HG03354 (cell line): ENCODE results near the gene NPBWR2.
"Not testable (repeated sequence)": the region's sequence is repeated elsewhere in the genome, so short reads cannot be mapped to it uniquely, and the experiment has no call there.

ENCODE experiments used
- ATAC-seq: cut with Tn5 transposase; IDR thresholded peaks from one replicate; pipeline ENCODE4 v1.9.1; 2021; ENCODE audit warnings: mild to moderate bottlenecking; ENCODE audit not compliant: unreplicated experiment, poor library complexity, severe bottlenecking

Gene NPBWR2

DNA sequence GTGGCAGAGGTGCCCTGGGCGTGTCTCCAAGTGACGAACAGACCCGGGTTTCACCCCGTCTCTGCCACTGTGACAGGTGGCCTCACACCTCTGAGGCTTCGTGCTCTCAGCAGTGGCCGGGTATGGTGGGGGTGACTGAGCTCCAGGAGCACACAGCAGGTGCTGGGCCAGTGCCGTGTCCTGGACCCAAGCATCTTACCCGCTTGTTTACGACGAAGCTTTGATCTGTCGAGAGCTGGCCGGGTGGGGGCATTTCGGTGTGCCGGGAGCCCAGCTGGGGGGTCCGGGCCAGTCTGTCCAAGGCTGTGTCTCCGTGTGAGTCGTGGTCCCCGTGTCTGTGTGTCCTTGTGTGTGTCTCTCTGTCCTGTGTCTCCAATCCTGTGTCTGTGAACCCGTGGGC, 16.0 kb downstream of the NPBWR2 start:
- ATAC-seq: no peak

- ATAC-seq: no peak
Measured at GRCh38 chr20:64090165-64090564, 17.2 kb downstream of the NPBWR2 start.

- not testable (repeated sequence) for ATAC-seq
Measured at GRCh38 chr20:64088586-64088985, 18.8 kb downstream of the NPBWR2 start.

GRCh38 chr20:64087226-64087825, 20.0 kb downstream of the NPBWR2 start:
- ATAC-seq: not testable (repeated sequence)

DNA sequence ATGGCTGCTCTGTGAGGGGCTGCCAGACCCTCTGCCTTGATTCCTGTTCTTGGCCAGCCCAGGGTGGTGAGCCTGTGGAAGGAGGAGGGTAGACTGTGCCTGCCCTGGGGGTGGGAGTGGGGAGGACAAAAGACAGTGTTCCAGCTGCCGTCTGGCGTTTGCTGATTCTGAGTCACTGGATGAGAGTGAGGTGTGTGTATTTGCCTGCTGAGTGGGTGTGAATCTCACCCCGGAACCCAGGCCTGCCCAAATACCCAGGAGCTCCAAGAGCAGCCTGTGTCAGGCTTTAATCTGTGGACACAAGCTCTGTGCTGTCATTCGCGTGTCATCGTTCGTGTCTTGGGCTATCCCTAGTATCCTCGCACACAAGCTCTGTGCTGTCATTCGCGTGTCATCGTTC, 20.6 kb downstream of the NPBWR2 start:
- ATAC-seq: no peak

GRCh38 chr20:64084685-64085152, 22.6 kb downstream of the NPBWR2 start:
- ATAC-seq: no peak

- no peak for ATAC-seq
Measured at GRCh38 chr20:64083804-64084684, 23.3 kb downstream of the NPBWR2 start, which contains the start of gene LKAAEAR1. LKAAEAR1 (minus strand) TSS chr20:64084398; CDS start chr20:64084219, 179 bp downstream.

DNA sequence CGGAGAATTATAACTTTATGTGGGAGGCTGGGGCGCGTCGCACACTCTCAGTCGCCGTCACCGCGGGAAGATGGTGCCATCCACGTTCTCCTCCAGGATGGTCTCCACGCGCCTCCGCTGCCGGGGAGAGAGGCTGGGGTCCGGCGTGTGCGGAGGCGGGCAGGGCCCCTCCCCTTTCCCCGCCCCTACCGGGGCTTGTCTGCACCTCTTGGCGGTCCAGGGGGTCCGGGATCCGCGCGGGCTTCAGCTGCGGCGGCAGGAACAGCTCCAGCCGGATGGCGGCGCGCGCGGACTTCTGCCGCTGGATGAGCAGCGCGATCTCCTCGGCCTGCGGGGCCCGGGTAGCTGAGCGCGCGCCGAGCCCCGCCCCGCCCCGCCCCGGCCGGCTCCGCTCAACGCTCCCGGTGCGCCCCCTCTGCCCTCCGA, 24.0 kb downstream of the NPBWR2 start:
- ATAC-seq: no peak

GRCh38 chr20:64082820-64083377, 24.5 kb downstream of the NPBWR2 start:
- ATAC-seq: no peak

- ATAC-seq: no peak
Measured at GRCh38 chr20:64082126-64082731, 25.1 kb downstream of the NPBWR2 start.

- ATAC-seq: no peak
Measured at GRCh38 chr20:64081624-64081964, 25.8 kb downstream of the NPBWR2 start.

- no peak for ATAC-seq
Measured at GRCh38 chr20:64080813-64081623, 26.3 kb downstream of the NPBWR2 start.

GRCh38 chr20:64080013-64080812, 27.2 kb downstream of the NPBWR2 start, which contains the start of gene OPRL1:
OPRL1 (plus strand) TSS chr20:64080082; CDS start chr20:64092721, 12,639 bp downstream.
- no peak for ATAC-seq

GRCh38 chr20:64079273-64080012, 27.9 kb downstream of the NPBWR2 start, which contains the start of gene RGS19:
RGS19 (minus strand) TSS chr20:64079518; CDS start chr20:64076886, 2,632 bp downstream.
- ATAC-seq: peak; percentile 39

DNA sequence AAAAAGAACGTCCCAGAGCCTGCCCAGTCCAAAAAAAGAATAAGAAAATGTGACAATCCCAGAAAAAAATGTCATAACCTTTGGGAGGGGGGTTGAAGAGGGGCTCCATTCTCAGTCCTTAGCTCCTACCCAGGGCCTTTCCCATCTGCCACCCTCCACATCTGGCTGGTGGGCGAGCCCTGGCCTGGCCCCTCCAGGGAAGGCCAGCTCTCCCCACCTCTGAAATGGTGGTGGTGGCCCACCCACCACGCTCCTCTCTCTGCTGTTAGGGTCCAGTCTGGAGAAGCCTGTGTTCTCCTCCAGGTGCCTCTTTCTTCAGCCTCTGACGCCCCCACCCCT, 28.5 kb downstream of the NPBWR2 start:
- no peak for ATAC-seq

GRCh38 chr20:64077876-64078551, 29.4 kb downstream of the NPBWR2 start:
- ATAC-seq: peak; percentile 36

GRCh38 chr20:64077541-64077875, 29.9 kb downstream of the NPBWR2 start:
- ATAC-seq: no peak

DNA sequence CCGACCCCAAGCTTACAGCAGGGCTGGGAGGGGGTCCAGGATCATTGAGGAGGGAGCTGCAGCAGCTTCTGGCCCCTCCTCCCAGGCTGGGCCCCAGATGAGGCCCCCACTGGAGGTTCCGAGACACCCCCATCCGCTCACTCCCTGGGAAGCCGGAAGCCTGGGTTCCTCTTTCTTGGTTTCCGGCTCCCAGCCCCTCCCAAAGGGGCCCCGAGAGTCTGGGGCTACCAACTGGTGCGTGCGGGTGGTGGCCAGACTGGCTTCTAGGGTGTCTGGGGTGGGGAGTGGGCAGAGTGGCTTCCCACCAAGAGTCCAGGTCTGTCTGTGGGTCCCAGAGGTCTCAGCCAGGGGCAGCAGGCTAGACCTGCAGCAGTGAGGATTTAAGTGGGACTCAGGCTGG, 30.3 kb downstream of the NPBWR2 start:
- ATAC-seq: no peak
